ENCODE measurements around the gene LIPN. TPM values are rescaled to one million over a fixed set of nuclear protein-coding genes. Genes with fewer than 3 reads are reported as not detected.

Gene LIPN
- total RNA-seq, 1 experiment from 2014 or later: not detected

GRCh38 chr10:88730864-88731263, 29.0 kb upstream of the LIPN start:
- peaks cover 6% of the 10 kb centered on the region in 2 experiments for H3K4me1 Mint-ChIP-seq
- Histone ChIP-seq H2AK5ac (ENCODE audit: insufficient read length, low read length) (no peak overlapping the region), H3K27ac (ENCODE audit: insufficient read length, low read depth, low read length) (no peak overlapping the region), H4K5ac (ENCODE audit: insufficient read length, low read depth, low read length) (no peak overlapping the region), H3K9me3 (ENCODE audit: control insufficient read depth, low read depth, low read length) (no peaks in the 10 kb centered on the region), H3T11ph (ENCODE audit: low read length) (no peak overlapping the region), H2BK15ac (ENCODE audit: low read depth, low read length) (no peak overlapping the region), H2BK12ac (ENCODE audit: insufficient read length, low read depth, low read length) (no peak overlapping the region), H4K8ac (replicated peaks; ENCODE audit: insufficient read length, low read depth, low read length) (no peak overlapping the region), H3K27me3 (ENCODE audit: insufficient read depth, low read length) (no peaks in the 10 kb centered on the region), H3K9ac (ENCODE audit: extremely low read depth, insufficient read length, low read length) (no peak overlapping the region), H4K91ac (ENCODE audit: insufficient read length, low read depth, low read length) (no peak overlapping the region), H3K79me2 (ENCODE audit: insufficient read depth, low read length) (no peaks in the 10 kb centered on the region), H4K20me1 (ENCODE audit: control insufficient read depth, insufficient read depth, insufficient read length) (no peaks in the 10 kb centered on the region), H3K23me2 (ENCODE audit: insufficient read length, low read depth, low read length, poor library complexity, severe bottlenecking) (no peaks in the 10 kb centered on the region), H3K14ac (ENCODE audit: insufficient read depth, low read length) (no peak overlapping the region), H2BK5ac (ENCODE audit: insufficient read length, low read length) (no peak overlapping the region), H3K4me2 (ENCODE audit: insufficient read depth, insufficient read length, low read length) (no peak overlapping the region), H3K4ac (ENCODE audit: low read depth, low read length) (no peak overlapping the region), H2BK120ac (ENCODE audit: low read depth, low read length, poor library complexity, severe bottlenecking) (no peak overlapping the region), H2BK20ac (ENCODE audit: low read depth, low read length, poor library complexity, severe bottlenecking) (no peak overlapping the region), H3K56ac (ENCODE audit: insufficient read length, low read depth, low read length) (no peak overlapping the region), H2AFZ (ENCODE audit: low read length) (no peak overlapping the region), H3K18ac (ENCODE audit: insufficient read length, low read depth, low read length) (no peak overlapping the region), H3K23ac (ENCODE audit: insufficient read length, low read depth, low read length) (no peak overlapping the region), H3K4me1 (ENCODE audit: insufficient read depth, low read length) (no peaks in the 10 kb centered on the region), H3K79me1 (ENCODE audit: insufficient read depth, low read depth, low read length, poor library complexity, severe bottlenecking) (no peaks in the 10 kb centered on the region)
- no peaks in the 10 kb centered on the region for H3K36me3 Mint-ChIP-seq (ENCODE audit: insufficient read depth in 1 of 3, low read depth in 3 of 3)
- no CpG with 5 or more reads among the region's 4 CpGs for WGBS (ENCODE audit: extremely low coverage, insufficient read length, low lambda C conversion rate)
- DNase-seq: no peak
- H3K27me3 Mint-ChIP-seq (ENCODE audit: low read depth): peaks cover 22% of the 10 kb centered on the region
- no peak overlapping the region for H3K27ac Mint-ChIP-seq
- TF ChIP-seq, protein P1, sequence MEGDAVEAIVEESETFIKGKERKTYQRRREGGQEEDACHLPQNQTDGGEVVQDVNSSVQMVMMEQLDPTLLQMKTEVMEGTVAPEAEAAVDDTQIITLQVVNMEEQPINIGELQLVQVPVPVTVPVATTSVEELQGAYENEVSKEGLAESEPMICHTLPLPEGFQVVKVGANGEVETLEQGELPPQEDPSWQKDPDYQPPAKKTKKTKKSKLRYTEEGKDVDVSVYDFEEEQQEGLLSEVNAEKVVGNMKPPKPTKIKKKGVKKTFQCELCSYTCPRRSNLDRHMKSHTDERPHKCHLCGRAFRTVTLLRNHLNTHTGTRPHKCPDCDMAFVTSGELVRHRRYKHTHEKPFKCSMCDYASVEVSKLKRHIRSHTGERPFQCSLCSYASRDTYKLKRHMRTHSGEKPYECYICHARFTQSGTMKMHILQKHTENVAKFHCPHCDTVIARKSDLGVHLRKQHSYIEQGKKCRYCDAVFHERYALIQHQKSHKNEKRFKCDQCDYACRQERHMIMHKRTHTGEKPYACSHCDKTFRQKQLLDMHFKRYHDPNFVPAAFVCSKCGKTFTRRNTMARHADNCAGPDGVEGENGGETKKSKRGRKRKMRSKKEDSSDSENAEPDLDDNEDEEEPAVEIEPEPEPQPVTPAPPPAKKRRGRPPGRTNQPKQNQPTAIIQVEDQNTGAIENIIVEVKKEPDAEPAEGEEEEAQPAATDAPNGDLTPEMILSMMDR (conservative IDR thresholded peaks at IDR 0.05): no peak
- no peak overlapping the region for H3K4me3 Mint-ChIP-seq
- no peaks in the 10 kb centered on the region for H3K9me3 Mint-ChIP-seq
